Central memory CD4-positive, alpha-beta T cell (primary cell): ENCODE results near the gene NTNG1.

Experiments
- DNase-seq: peaks from one replicate; pipeline ENCODE4 v3.0.0; 2022

Gene NTNG1

GRCh38 chr1:107415241-107415640 is 274.4 kb downstream of the NTNG1 start:
- no peak for DNase-seq

GRCh38 chr1:107419003-107419402 is 278.2 kb downstream of the NTNG1 start:
- DNase-seq = no peak

GRCh38 chr1:107422901-107423300 is 282.1 kb downstream of the NTNG1 start:
- DNase-seq = no peak

GRCh38 chr1:107430540-107431228 is 289.8 kb downstream of the NTNG1 start:
- DNase-seq = no peak

- no peak for DNase-seq
These were observed 291.3 kb downstream of the NTNG1 start for GRCh38 chr1:107432108-107432507.

- DNase-seq = no peak
These were observed 292.2 kb downstream of the NTNG1 start for GRCh38 chr1:107433068-107433467.

GRCh38 chr1:107433635-107434360 is 293.0 kb downstream of the NTNG1 start:
- DNase-seq = no peak

- DNase-seq = no peak
These were observed 293.5 kb downstream of the NTNG1 start for GRCh38 chr1:107434361-107434693.

GRCh38 chr1:107436552-107437241 is 295.9 kb downstream of the NTNG1 start:
- DNase-seq = no peak

- no peak for DNase-seq
These were observed 298.7 kb downstream of the NTNG1 start for GRCh38 chr1:107439567-107439966.

GRCh38 chr1:107442551-107442950 is 301.7 kb downstream of the NTNG1 start:
- DNase-seq = no peak

GRCh38 chr1:107443027-107443426 is 302.2 kb downstream of the NTNG1 start:
- no peak for DNase-seq

- DNase-seq = no peak
These were observed 303.0 kb downstream of the NTNG1 start for GRCh38 chr1:107443860-107444259.

GRCh38 chr1:107444302-107444701 is 303.5 kb downstream of the NTNG1 start:
- DNase-seq = no peak

- no peak for DNase-seq
These were observed 308.5 kb downstream of the NTNG1 start for GRCh38 chr1:107449326-107449725.

GRCh38 chr1:107450899-107451664 is 310.2 kb downstream of the NTNG1 start:
- DNase-seq = no peak

- no peak for DNase-seq
These were observed 310.9 kb downstream of the NTNG1 start for GRCh38 chr1:107451715-107452114.

- no peak for DNase-seq
These were observed 314.0 kb downstream of the NTNG1 start for GRCh38 chr1:107454791-107455190.

GRCh38 chr1:107457989-107458388 is 317.1 kb downstream of the NTNG1 start:
- DNase-seq = no peak

- DNase-seq = no peak
These were observed 318.5 kb downstream of the NTNG1 start for GRCh38 chr1:107459204-107459904.

GRCh38 chr1:107460035-107460434 is 319.2 kb downstream of the NTNG1 start:
- DNase-seq = no peak

- DNase-seq = no peak
These were observed 324.0 kb downstream of the NTNG1 start for GRCh38 chr1:107464827-107465226.

GRCh38 chr1:107467286-107467685 is 326.4 kb downstream of the NTNG1 start:
- no peak for DNase-seq
